HEK293 (cell line): ENCODE results near the gene PEX16.

Experiments used
- FEZF1 ChIP-seq: fragments of 450-650 bp; formaldehyde crosslinking; IDR thresholded peaks from 2 replicates; pipeline ENCODE4 v1.5.1; 2016; ENCODE audit warnings: missing biosample characterization, missing genetic modification characterization
- GLIS1 ChIP-seq: fragments of 450-650 bp; formaldehyde crosslinking; IDR thresholded peaks from 2 replicates; pipeline ENCODE4 v1.5.1; 2016; ENCODE audit warnings: missing biosample characterization, missing genetic modification characterization
- KLF1 ChIP-seq: fragments of 450-650 bp; formaldehyde crosslinking; IDR thresholded peaks from 2 replicates; pipeline ENCODE4 v1.5.1; 2016; ENCODE audit warnings: missing biosample characterization, missing genetic modification characterization
- OSR2 ChIP-seq: fragments of 450-650 bp; formaldehyde crosslinking; IDR thresholded peaks from 2 replicates; pipeline ENCODE4 v1.5.1; 2016; ENCODE audit warnings: missing biosample characterization, missing genetic modification characterization
- PATZ1 ChIP-seq: fragments of 450-650 bp; formaldehyde crosslinking; IDR thresholded peaks from 2 replicates; pipeline ENCODE4 v1.5.1; 2016; ENCODE audit warnings: missing biosample characterization, missing genetic modification characterization
- REST ChIP-seq: fragments of 450-650 bp; formaldehyde crosslinking; IDR thresholded peaks from 2 replicates; pipeline ENCODE4 v1.5.1; 2016; ENCODE audit warnings: missing biosample characterization, missing genetic modification characterization
- SP7 ChIP-seq: fragments of 450-650 bp; formaldehyde crosslinking; IDR thresholded peaks from 2 replicates; pipeline ENCODE4 v1.5.1; 2016; ENCODE audit warnings: missing biosample characterization, missing genetic modification characterization
- TRIM28 ChIP-seq: IDR thresholded peaks from 2 replicates; pipeline ENCODE4 v1.6.1; 2011; ENCODE audit warnings: low read length, control low read depth, borderline replicate concordance
- TSHZ1 ChIP-seq: fragments of 450-650 bp; formaldehyde crosslinking; IDR thresholded peaks from 2 replicates; pipeline ENCODE4 v1.5.1; 2016; ENCODE audit warnings: missing biosample characterization, missing genetic modification characterization, borderline replicate concordance
- WT1 ChIP-seq: fragments of 450-650 bp; formaldehyde crosslinking; IDR thresholded peaks from 2 replicates; pipeline ENCODE4 v1.5.1; 2016; ENCODE audit warnings: missing biosample characterization, missing genetic modification characterization
- ZNF157 ChIP-seq: fragments of 450-650 bp; formaldehyde crosslinking; IDR thresholded peaks from 2 replicates; pipeline ENCODE4 v1.5.1; 2016; ENCODE audit warnings: missing biosample characterization, missing genetic modification characterization
- ZNF214 ChIP-seq: fragments of 450-650 bp; formaldehyde crosslinking; IDR thresholded peaks from 2 replicates; pipeline ENCODE4 v1.5.1; 2017; ENCODE audit warnings: missing biosample characterization, mild to moderate bottlenecking, missing genetic modification characterization, borderline replicate concordance
- ZNF266 ChIP-seq: fragments of 450-650 bp; formaldehyde crosslinking; IDR thresholded peaks from 2 replicates; pipeline ENCODE4 v1.5.1; 2016; ENCODE audit warnings: missing biosample characterization, missing genetic modification characterization, low read depth
- ZNF292 ChIP-seq: fragments of 450-650 bp; formaldehyde crosslinking; IDR thresholded peaks from 2 replicates; pipeline ENCODE4 v1.5.1; 2016; ENCODE audit warnings: low read depth, missing biosample characterization, missing genetic modification characterization, borderline replicate concordance
- ZNF335 ChIP-seq: fragments of 450-650 bp; formaldehyde crosslinking; conservative IDR thresholded peaks from 2 replicates; pipeline ENCODE4 v1.5.1; 2016; ENCODE audit warnings: missing biosample characterization, missing genetic modification characterization
- ZNF398 ChIP-seq: fragments of 450-650 bp; formaldehyde crosslinking; IDR thresholded peaks from 2 replicates; pipeline ENCODE4 v1.5.1; 2017; ENCODE audit warnings: missing biosample characterization, missing genetic modification characterization
- ZNF433 ChIP-seq: fragments of 450-650 bp; formaldehyde crosslinking; IDR thresholded peaks from 2 replicates; pipeline ENCODE4 v1.5.1; 2016; ENCODE audit warnings: missing biosample characterization, missing genetic modification characterization, low read depth
- ZNF449 ChIP-seq: fragments of 450-650 bp; formaldehyde crosslinking; IDR thresholded peaks from 2 replicates; pipeline ENCODE4 v1.5.1; 2017; ENCODE audit warnings: missing biosample characterization, mild to moderate bottlenecking, missing genetic modification characterization, moderate library complexity
- ZNF501 ChIP-seq: fragments of 450-650 bp; formaldehyde crosslinking; IDR thresholded peaks from 2 replicates; pipeline ENCODE4 v1.5.1; 2016; ENCODE audit warnings: missing biosample characterization, missing genetic modification characterization
- ZNF623 ChIP-seq: fragments of 450-650 bp; formaldehyde crosslinking; IDR thresholded peaks from 2 replicates; pipeline ENCODE4 v1.5.1; 2016; ENCODE audit warnings: missing biosample characterization, missing genetic modification characterization
- ZNF624 ChIP-seq: fragments of 450-650 bp; formaldehyde crosslinking; IDR thresholded peaks from 2 replicates; pipeline ENCODE4 v1.5.1; 2017; ENCODE audit warnings: missing biosample characterization, missing genetic modification characterization
- ZNF670 ChIP-seq: fragments of 450-650 bp; formaldehyde crosslinking; IDR thresholded peaks from 2 replicates; pipeline ENCODE4 v1.5.1; 2016; ENCODE audit warnings: missing biosample characterization, missing genetic modification characterization, low read depth

The PEX16 gene

GRCh38 chr11:45896422-45896984 lies 21.2 kb downstream of the PEX16 start (continued):
- TF ChIP-seq KLF1 (tag by site-specific recombination) = 0 out of 2 replicates have a peak, but pooled peaks have one; percentile 25
- no peak for TF ChIP-seq ZNF624 (tag by site-specific recombination)
- no peak for TF ChIP-seq ZNF398 (tag by site-specific recombination)
- TF ChIP-seq ZNF266 (tag by site-specific recombination) = no peak
- TF ChIP-seq ZNF449 = no peak
- no peak for TF ChIP-seq FEZF1 (tag by site-specific recombination)
- TF ChIP-seq TRIM28 = no peak
- TF ChIP-seq ZNF433 = no peak
- TF ChIP-seq ZNF670 = no peak
- TF ChIP-seq SP7 (tag by site-specific recombination) = peak; percentile 15; the same call in 1 of the 2 replicates
- no peak for TF ChIP-seq ZNF157 (tag by site-specific recombination)
- TF ChIP-seq PATZ1 = peak; percentile 64; the same call in 1 of the 2 replicates
- 0 out of 2 replicates have a peak, but pooled peaks have one; percentile 31 for TF ChIP-seq WT1 (tag by site-specific recombination)
- no peak for TF ChIP-seq ZNF623 (tag by site-specific recombination)
- no peak for TF ChIP-seq TSHZ1
- no peak for TF ChIP-seq ZNF292
- peak; percentile 46 for TF ChIP-seq OSR2 (tag by site-specific recombination)
- TF ChIP-seq ZNF335 (tag by site-specific recombination) = peak; percentile 58
- TF ChIP-seq REST = peak; percentile 69; the same call in 1 of the 2 replicates
- TF ChIP-seq ZNF501 = no peak
- peak; percentile 29; the same call in 1 of the 2 replicates for TF ChIP-seq GLIS1 (tag by site-specific recombination)
- TF ChIP-seq ZNF214 (tag by site-specific recombination) = no peak
